Keratinocyte (primary cell): ENCODE measurements around the gene PWWP2B. TPM values are rescaled to one million over a fixed set of nuclear protein-coding genes. Genes with fewer than 3 reads are reported as not detected.

ENCODE experiments used
- DNase-seq: peaks from one replicate; pipeline ENCODE4 v3.0.0-alpha.2; 2011; ENCODE audit warnings: low read depth, missing footprints, low spot score
- FAIRE-seq: peaks from 2 replicates; lab custom pipeline; 2011; peaks lifted over from hg19 to GRCh38; lab: Jason Lieb, UNC
- H2AFZ ChIP-seq: 2 replicates; pipeline ENCODE4 v1.6.0; 2012; ENCODE audit warnings: low read length, control low read depth, inconsistent platforms; ENCODE audit not compliant: control insufficient read depth
- H3K27ac ChIP-seq: 2 replicates; pipeline ENCODE4 v1.5.1; 2011; ENCODE audit warnings: low read length; ENCODE audit not compliant: control insufficient read depth, insufficient read depth
- H3K27me3 ChIP-seq: 3 replicates; pipeline ENCODE4 v1.6.0; 2011; ENCODE audit warnings: low read length; ENCODE audit not compliant: control insufficient read depth, insufficient read depth; ENCODE audit errors: extremely low read depth
- H3K36me3 ChIP-seq, 2 experiments: 2 replicates in 1 of 2; 3 replicates in 1 of 2; pipeline ENCODE4 v1.5.1; 2011; ENCODE audit warnings: low read length in 2 of 2, mild to moderate bottlenecking in 1 of 2; ENCODE audit not compliant: control insufficient read depth in 2 of 2, insufficient read depth in 2 of 2; ENCODE audit errors: extremely low read depth in 1 of 2
- H3K4me1 ChIP-seq: 3 replicates; pipeline ENCODE4 v1.5.1; 2011; ENCODE audit warnings: low read length; ENCODE audit not compliant: control insufficient read depth, insufficient read depth; ENCODE audit errors: extremely low read depth
- H3K4me2 ChIP-seq: 3 replicates; pipeline ENCODE4 v1.6.0; 2011; ENCODE audit warnings: low read depth, low read length; ENCODE audit not compliant: control insufficient read depth, insufficient read depth; ENCODE audit errors: extremely low read depth
- H3K4me3 ChIP-seq, 3 experiments: fragments of 200-600 bp in 1 of 3; sonication (generic) in 1 of 3; 2 replicates in 2 of 3; 3 replicates in 1 of 3; pipeline ENCODE4 v1.5.1; 2011 to 2016; ENCODE audit warnings: low read length in 3 of 3, mild to moderate bottlenecking in 3 of 3, control low read depth in 2 of 3, inconsistent platforms in 1 of 3, low read depth in 1 of 3, mixed read lengths in 1 of 3, mixed run types in 1 of 3, moderate library complexity in 1 of 3; ENCODE audit not compliant: control insufficient read depth in 2 of 3, insufficient read depth in 2 of 3; ENCODE audit errors: extremely low read depth in 1 of 3
- H3K79me2 ChIP-seq: 2 replicates; pipeline ENCODE4 v1.6.0; 2012; ENCODE audit warnings: low read length; ENCODE audit not compliant: control insufficient read depth, insufficient read depth
- H3K9ac ChIP-seq: 3 replicates; pipeline ENCODE4 v1.6.0; 2011; ENCODE audit warnings: low read length; ENCODE audit not compliant: control insufficient read depth, insufficient read depth; ENCODE audit errors: extremely low read depth
- H3K9me1 ChIP-seq: 3 replicates; pipeline ENCODE4 v1.6.0; 2011; ENCODE audit warnings: low read length; ENCODE audit not compliant: control insufficient read depth, insufficient read depth; ENCODE audit errors: extremely low read depth
- H3K9me3 ChIP-seq: 2 replicates; pipeline ENCODE4 v1.5.1; 2012; ENCODE audit warnings: low read depth, low read length; ENCODE audit not compliant: control insufficient read depth
- H4K20me1 ChIP-seq: 3 replicates; pipeline ENCODE4 v1.6.0; 2011; ENCODE audit warnings: low read length; ENCODE audit not compliant: control insufficient read depth, insufficient read depth; ENCODE audit errors: extremely low read depth
- CTCF ChIP-seq, 3 experiments: IDR thresholded peaks in 1 of 3; conservative IDR thresholded peaks in 1 of 3; optimal IDR thresholded peaks in 1 of 3; 2 replicates in 2 of 3; 3 replicates in 1 of 3; pipeline versions ENCODE3 to v1.5.1; 2011; ENCODE audit warnings: low read length in 3 of 3, mild to moderate bottlenecking in 3 of 3, moderate library complexity in 2 of 3, control low read depth in 1 of 3, inconsistent platforms in 1 of 3; ENCODE audit not compliant: insufficient read depth in 2 of 3; ENCODE audit errors: extremely low read depth in 1 of 3
- EZH2 ChIP-seq: IDR thresholded peaks from one replicate; pipeline ENCODE4 v1.6.1; 2012; ENCODE audit warnings: inconsistent platforms, mild to moderate bottlenecking, low read length, moderate library complexity
- dilution Hi-C: fragments of 300-500 bp; cut with MboI; formaldehyde crosslinking; loops from one replicate; pipeline ENCODE4 v1.7.0; 2020; ENCODE audit warnings: low sequenced_read_pairs; ENCODE audit not compliant: extremely low pct_ligation_motif_present
- polyA plus RNA-seq, 5 experiments: library from polyadenylated mRNA; depleted of rRNA in 3 of 5; stranded (reverse) in 3 of 5; stranded (forward) in 1 of 5; unstranded in 1 of 5; fragments of >200 nt; gene quantifications; 1 replicate in 1 of 5; 2 replicates in 3 of 5; 3 replicates in 1 of 5; pipeline versions ENCODE4 v1.2.1 to v1.2.3, GENCODE V29; 2011 to 2012; ENCODE audit warnings: missing spikeins in 2 of 5, low read depth in 1 of 5, low replicate concordance in 1 of 5

The PWWP2B gene
- polyA plus RNA-seq, 1 donor (not counting 4 experiments of a cell fraction or from before 2014, with no cell fraction given) = 3.1 TPM

- dilution Hi-C loops = no loop called here
- TF ChIP-seq CTCF (optimal IDR thresholded peaks at IDR 0.05 in 1 of 3, IDR thresholded peaks at IDR 0.05 in 1 of 3, conservative IDR thresholded peaks at IDR 0.05 in 1 of 3; ENCODE audit: extremely low read depth in 1 of 3, insufficient read depth in 2 of 3, low read length in 3 of 3) = no peak
- no peak for TF ChIP-seq EZH2
- no peak overlapping the region for H3K9ac ChIP-seq
- no peaks in the 10 kb centered on the region for H3K9me3 ChIP-seq
- no peak for DNase-seq
- H3K27me3 ChIP-seq = no peaks in the 10 kb centered on the region
- no peak overlapping the region for H3K4me2 ChIP-seq
- H3K4me1 ChIP-seq = no peaks in the 10 kb centered on the region
- no peak overlapping the region for H3K27ac ChIP-seq
- peaks cover 0 to 1% of the 10 kb centered on the region in 2 experiments for H3K36me3 ChIP-seq
- no peaks in the 10 kb centered on the region for H4K20me1 ChIP-seq
- no peaks in the 10 kb centered on the region for H3K9me1 ChIP-seq
- H3K79me2 ChIP-seq = no peaks in the 10 kb centered on the region
- FAIRE-seq = no peak
- H2AFZ ChIP-seq = no peak overlapping the region
- no peak overlapping the region for H3K4me3 ChIP-seq
These were observed 41.7 kb upstream of the PWWP2B start for GRCh38 chr10:132355297-132355696.

- dilution Hi-C loops = no loop called here
- Histone ChIP-seq H2AFZ (no peak overlapping the region), H3K36me3 (no peaks in the 10 kb centered on the region)
These were observed 41.2 kb upstream of the PWWP2B start for GRCh38 chr10:132355754-132356153.

More at GRCh38 chr10:132355754-132356153, 41.2 kb upstream of the PWWP2B start:
- no peak overlapping the region for H3K4me2 ChIP-seq
- H4K20me1 ChIP-seq = no peaks in the 10 kb centered on the region
- no peaks in the 10 kb centered on the region for H3K79me2 ChIP-seq
- H3K9ac ChIP-seq = no peak overlapping the region
- no peak overlapping the region for H3K27ac ChIP-seq
- H3K9me1 ChIP-seq = no peaks in the 10 kb centered on the region
- TF ChIP-seq CTCF (optimal IDR thresholded peaks at IDR 0.05 in 1 of 3, IDR thresholded peaks at IDR 0.05 in 1 of 3, conservative IDR thresholded peaks at IDR 0.05 in 1 of 3; ENCODE audit: extremely low read depth in 1 of 3, insufficient read depth in 2 of 3, low read length in 3 of 3) = no peak
- TF ChIP-seq EZH2 = no peak
- DNase-seq (no peak), FAIRE-seq (no peak)
- no peaks in the 10 kb centered on the region for H3K4me1 ChIP-seq
- no peaks in the 10 kb centered on the region for H3K27me3 ChIP-seq
- H3K9me3 ChIP-seq = no peaks in the 10 kb centered on the region
- no peak overlapping the region for H3K4me3 ChIP-seq
